Esophagus muscularis mucosa (tissue), 3 donors: ENCODE data around the gene WWOX.

Experiments
- POLR2A ChIP-seq: fragments of 450-650 bp; IDR thresholded peaks from one replicate; pipeline ENCODE4 v1.6.1; 2017; ENCODE audit warnings: antibody characterized with exemption, moderate library complexity, mild to moderate bottlenecking, low read depth
- POLR2AphosphoS5 ChIP-seq, 2 donors: sonication (generic); formaldehyde crosslinking; IDR thresholded peaks; one replicate each; pipeline ENCODE4 v1.6.1; 2017; ENCODE audit warnings: antibody characterized with exemption in 2 of 2
- TF ChIP-seq, protein P1 (sequence below), 3 experiments: fragments of 200-600 bp in 2 of 3; fragments of 450-650 bp in 1 of 3; sonication (generic) in 2 of 3; IDR thresholded peaks; one replicate each; pipeline ENCODE4 v1.5.1; 2017 to 2019; ENCODE audit warnings: antibody characterized with exemption in 3 of 3, mild to moderate bottlenecking in 2 of 3, moderate library complexity in 1 of 3

DNA sequence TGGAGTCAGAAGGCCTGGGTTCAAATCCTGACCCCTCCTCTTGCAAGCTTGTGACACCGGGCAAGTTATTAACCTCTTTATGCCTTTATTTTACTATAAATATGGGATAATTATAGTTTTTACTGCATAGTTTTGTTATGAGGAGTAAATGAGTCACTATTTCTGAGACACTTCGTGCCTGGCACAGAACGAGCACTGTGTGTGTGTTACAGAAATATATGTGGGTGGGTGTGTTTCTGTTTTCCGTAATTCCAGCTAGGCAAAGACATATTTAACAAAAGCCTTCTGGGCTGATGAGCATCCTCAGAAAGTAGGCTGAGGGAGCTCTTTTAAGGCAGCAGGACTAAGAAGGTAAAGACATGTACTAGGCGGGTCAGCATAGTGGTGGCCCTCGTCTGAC is 1083.2 kb downstream of the WWOX start:
- TF ChIP-seq, protein P1, sequence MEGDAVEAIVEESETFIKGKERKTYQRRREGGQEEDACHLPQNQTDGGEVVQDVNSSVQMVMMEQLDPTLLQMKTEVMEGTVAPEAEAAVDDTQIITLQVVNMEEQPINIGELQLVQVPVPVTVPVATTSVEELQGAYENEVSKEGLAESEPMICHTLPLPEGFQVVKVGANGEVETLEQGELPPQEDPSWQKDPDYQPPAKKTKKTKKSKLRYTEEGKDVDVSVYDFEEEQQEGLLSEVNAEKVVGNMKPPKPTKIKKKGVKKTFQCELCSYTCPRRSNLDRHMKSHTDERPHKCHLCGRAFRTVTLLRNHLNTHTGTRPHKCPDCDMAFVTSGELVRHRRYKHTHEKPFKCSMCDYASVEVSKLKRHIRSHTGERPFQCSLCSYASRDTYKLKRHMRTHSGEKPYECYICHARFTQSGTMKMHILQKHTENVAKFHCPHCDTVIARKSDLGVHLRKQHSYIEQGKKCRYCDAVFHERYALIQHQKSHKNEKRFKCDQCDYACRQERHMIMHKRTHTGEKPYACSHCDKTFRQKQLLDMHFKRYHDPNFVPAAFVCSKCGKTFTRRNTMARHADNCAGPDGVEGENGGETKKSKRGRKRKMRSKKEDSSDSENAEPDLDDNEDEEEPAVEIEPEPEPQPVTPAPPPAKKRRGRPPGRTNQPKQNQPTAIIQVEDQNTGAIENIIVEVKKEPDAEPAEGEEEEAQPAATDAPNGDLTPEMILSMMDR (IDR thresholded peaks at IDR 0.05): no peak
- TF ChIP-seq POLR2A: no peak
- no peak for TF ChIP-seq POLR2AphosphoS5 (IDR thresholded peaks at IDR 0.05)
